GM23248 (cell line): Measurements from ENCODE around the gene CCDC85B. TPM values are rescaled to one million over a fixed set of nuclear protein-coding genes. Genes with fewer than 3 reads are reported as not detected.

Experiments used
- DNase-seq: peaks from one replicate; pipeline ENCODE4 v3.0.0-alpha.2; 2015
- H2AFZ ChIP-seq: fragments of 200-600 bp; sonication (generic); 2 replicates; pipeline ENCODE4 v1.6.1; 2016; ENCODE audit warnings: antibody characterized with exemption
- H3F3A ChIP-seq: fragments of 200-600 bp; sonication (generic); 2 replicates; pipeline ENCODE4 v1.6.1; 2016; ENCODE audit warnings: mild to moderate bottlenecking, antibody characterized with exemption, mixed run types; ENCODE audit not compliant: insufficient read depth
- H3K27ac ChIP-seq: fragments of 200-600 bp; sonication (generic); 2 replicates; pipeline ENCODE4 v1.5.1; 2016; ENCODE audit warnings: mild to moderate bottlenecking
- H3K27me3 ChIP-seq: fragments of 200-600 bp; sonication (generic); replicated peaks from 2 replicates; pipeline ENCODE4 v1.6.1; 2016; ENCODE audit warnings: mild to moderate bottlenecking; ENCODE audit not compliant: insufficient read depth
- H3K36me3 ChIP-seq: fragments of 200-600 bp; sonication (generic); 2 replicates; pipeline ENCODE4 v1.6.1; 2016; ENCODE audit warnings: low read depth, mild to moderate bottlenecking
- H3K4me1 ChIP-seq: fragments of 200-600 bp; sonication (generic); 2 replicates; pipeline ENCODE4 v1.6.1; 2016; ENCODE audit warnings: mild to moderate bottlenecking; ENCODE audit not compliant: insufficient read depth
- H3K4me2 ChIP-seq: fragments of 200-600 bp; sonication (generic); one replicate; pipeline ENCODE4 v1.6.1; 2016; ENCODE audit warnings: mild to moderate bottlenecking; ENCODE audit not compliant: unreplicated experiment
- H3K4me3 ChIP-seq: fragments of 200-600 bp; sonication (generic); 2 replicates; pipeline ENCODE4 v1.5.1; 2016; ENCODE audit warnings: mild to moderate bottlenecking
- H3K79me2 ChIP-seq: fragments of 200-600 bp; sonication (generic); 2 replicates; pipeline ENCODE4 v1.6.1; 2016; ENCODE audit warnings: mild to moderate bottlenecking; ENCODE audit not compliant: insufficient read depth
- H3K9ac ChIP-seq: fragments of 200-600 bp; sonication (generic); 2 replicates; pipeline ENCODE4 v1.6.1; 2016; ENCODE audit warnings: mild to moderate bottlenecking
- H3K9me2 ChIP-seq: fragments of 200-600 bp; sonication (generic); 2 replicates; pipeline ENCODE4 v1.6.1; 2016; ENCODE audit warnings: mixed run types, mild to moderate bottlenecking, moderate library complexity; ENCODE audit not compliant: insufficient read depth
- H3K9me3 ChIP-seq: fragments of 200-600 bp; sonication (generic); one replicate; pipeline ENCODE4 v1.6.1; 2017; ENCODE audit warnings: low read depth
- H4K20me1 ChIP-seq: fragments of 200-600 bp; sonication (generic); 2 replicates; pipeline ENCODE4 v1.6.0; 2016; ENCODE audit not compliant: insufficient read depth
- EZH2 ChIP-seq: fragments of 200-600 bp; sonication (generic); IDR thresholded peaks from 2 replicates; pipeline ENCODE4 v1.6.1; 2018; ENCODE audit warnings: antibody characterized with exemption, mild to moderate bottlenecking; ENCODE audit not compliant: insufficient read depth, poor library complexity, severe bottlenecking
- EZH2phosphoT487 ChIP-seq: fragments of 200-600 bp; sonication (generic); IDR thresholded peaks from 2 replicates; pipeline ENCODE4 v1.6.1; 2018; ENCODE audit warnings: antibody characterized with exemption, moderate library complexity, mild to moderate bottlenecking, low read depth; ENCODE audit not compliant: insufficient read depth
- WGBS, 2 experiments: methylation state at CpG; one replicate each; pipeline ENCODE4 v1.1.6; 2015 to 2017; ENCODE audit warnings: low lambda C conversion rate in 2 of 2, low coverage in 1 of 2; ENCODE audit errors: missing lambda C conversion rate in 2 of 2; 5-methylcytosine and 5-hydroxymethylcytosine counted together
- in situ Hi-C: fragments of 300-500 bp; cut with MboI; formaldehyde crosslinking; loops from 2 replicates; pipeline ENCODE4 v1.15.0; 2020
- polyA plus RNA-seq: library from polyadenylated mRNA; unstranded; fragments of >200 nt; fragmentation: Nextera tagmentation; extraction: Ambion mirVana; gene quantifications from 2 replicates; pipeline ENCODE4 v1.2.1, GENCODE V29; 2016
- total RNA-seq: library from RNA; depleted of rRNA; stranded (reverse); fragments of >200 nt; shearing (Covaris generic); gene quantifications from 2 replicates; pipeline ENCODE4 v1.2.3, GENCODE V29; 2014

CCDC85B gene
- total and polyA plus RNA-seq, 2 experiments from 2014 or later, result 116 to 143 TPM

GRCh38 chr11:65894034-65894591, 3.6 kb downstream of the CCDC85B start:
- Histone ChIP-seq H3K4me3 (peak overlapping the region; percentile 95), H3K9me3 (no peaks in the 10 kb centered on the region), H3K9ac (peak overlapping the region; percentile 99), H3K27me3 (no peaks in the 10 kb centered on the region), H4K20me1 (peaks cover 7% of the 10 kb centered on the region), H3K27ac (peak overlapping the region; percentile 99), H3F3A (peaks cover 78% of the 10 kb centered on the region), H3K79me2 (peaks cover 80% of the 10 kb centered on the region), H3K4me2 (peak overlapping the region; percentile 93), H3K4me1 (peaks cover 66% of the 10 kb centered on the region), H2AFZ (no peak overlapping the region), H3K9me2 (no peaks in the 10 kb centered on the region), H3K36me3 (peaks cover 43% of the 10 kb centered on the region; the same call in 1 of the 2 replicates)
- 88 to 89% methylated on average over 16 of the region's 16 CpGs for WGBS, 2 experiments
- DNase-seq, result no peak
- no peak for TF ChIP-seq EZH2
- TF ChIP-seq EZH2phosphoT487, result no peak
- in situ Hi-C loops, result no loop called here

DNA sequence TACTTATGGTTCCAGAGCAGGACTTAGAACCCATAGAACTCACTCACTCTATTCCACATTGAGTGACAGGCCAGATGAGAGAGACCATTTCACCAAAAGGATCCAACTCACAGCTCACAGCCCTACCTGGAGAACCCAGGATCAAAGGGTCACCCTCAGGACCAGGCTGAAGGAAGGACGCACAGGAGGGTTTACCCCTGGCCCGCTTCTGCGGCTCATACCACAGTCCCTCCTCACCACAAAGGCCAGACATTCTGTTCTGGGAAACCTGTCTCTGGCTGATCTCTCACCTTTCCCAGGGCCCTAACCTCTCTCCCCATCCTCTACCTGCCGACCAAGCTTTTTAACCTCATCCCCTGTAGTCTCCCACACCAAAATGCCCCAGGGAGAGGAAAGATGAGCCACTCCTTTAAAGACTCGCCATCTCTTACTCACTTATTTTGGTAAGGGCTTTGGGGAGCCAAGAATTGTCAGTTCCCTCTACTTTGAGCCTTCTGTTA, 5.1 kb downstream of the CCDC85B start:
- H3K9me2 ChIP-seq, result no peaks in the 10 kb centered on the region
- no peaks in the 10 kb centered on the region for H3K9me3 ChIP-seq
- H3K79me2 ChIP-seq, result peaks cover 87% of the 10 kb centered on the region
- H3F3A ChIP-seq, result peaks cover 67% of the 10 kb centered on the region
- H3K4me1 ChIP-seq, result peaks cover 55% of the 10 kb centered on the region
- H4K20me1 ChIP-seq, result peaks cover 7% of the 10 kb centered on the region
- H3K36me3 ChIP-seq, result peaks cover 43% of the 10 kb centered on the region; the same call in 1 of the 2 replicates
- H3K27me3 ChIP-seq, result no peaks in the 10 kb centered on the region
- peak overlapping the region; percentile 99 for H3K9ac ChIP-seq
- H3K27ac ChIP-seq, result peak overlapping the region; percentile 99
- TF ChIP-seq EZH2 (no peak), EZH2phosphoT487 (no peak)
- WGBS, 2 experiments, result 88 to 90% methylated on average over 5 of the region's 5 CpGs
- in situ Hi-C loops, result no loop called here
- DNase-seq, result peak; percentile 50
- H2AFZ ChIP-seq, result no peak overlapping the region
- peak overlapping the region; percentile 95 for H3K4me3 ChIP-seq
- peak overlapping the region; percentile 100 for H3K4me2 ChIP-seq

GRCh38 chr11:65896034-65896999, 5.8 kb downstream of the CCDC85B start:
- Histone ChIP-seq H3K27me3 (no peaks in the 10 kb centered on the region), H3K4me3 (peak overlapping the region; percentile 95), H3K79me2 (peaks cover 92% of the 10 kb centered on the region), H3K4me1 (peaks cover 56% of the 10 kb centered on the region), H2AFZ (no peak overlapping the region), H3K9me3 (no peaks in the 10 kb centered on the region), H3K27ac (peak overlapping the region; percentile 99), H3K9me2 (no peaks in the 10 kb centered on the region), H3K4me2 (peak overlapping the region; percentile 100), H3K9ac (peak overlapping the region; percentile 99), H4K20me1 (peaks cover 7% of the 10 kb centered on the region), H3K36me3 (peaks cover 43% of the 10 kb centered on the region; the same call in 1 of the 2 replicates), H3F3A (peaks cover 74% of the 10 kb centered on the region)
- TF ChIP-seq EZH2 (no peak), EZH2phosphoT487 (no peak)
- WGBS, 2 experiments, result 87 to 95% methylated on average over 14 of the region's 14 CpGs
- in situ Hi-C loops, result no loop called here
- DNase-seq, result peak; percentile 60

GRCh38 chr11:65897020-65897471, 6.6 kb downstream of the CCDC85B start:
- in situ Hi-C loops, result no loop called here
- H3K9me3 ChIP-seq, result no peaks in the 10 kb centered on the region
- peak; percentile 68 for DNase-seq
- H3K9ac ChIP-seq, result peak overlapping the region; percentile 99
- peak overlapping the region; percentile 99 for H3K27ac ChIP-seq
- H4K20me1 ChIP-seq, result peaks cover 7% of the 10 kb centered on the region
- H3K4me3 ChIP-seq, result peak overlapping the region; percentile 95
- TF ChIP-seq EZH2, result no peak
- TF ChIP-seq EZH2phosphoT487, result no peak
- H3K36me3 ChIP-seq, result peaks cover 41% of the 10 kb centered on the region; the same call in 1 of the 2 replicates
- H3K9me2 ChIP-seq, result no peaks in the 10 kb centered on the region
- WGBS, 2 experiments, result 46 to 61% methylated on average over 4 of the region's 4 CpGs
- H3F3A ChIP-seq, result peaks cover 77% of the 10 kb centered on the region
- H2AFZ ChIP-seq, result no peak overlapping the region
- peak overlapping the region; percentile 100 for H3K4me2 ChIP-seq
- H3K27me3 ChIP-seq, result no peaks in the 10 kb centered on the region
- peaks cover 62% of the 10 kb centered on the region for H3K4me1 ChIP-seq
- peaks cover 92% of the 10 kb centered on the region for H3K79me2 ChIP-seq
